Measurements from ENCODE around the gene FAM210A.
"Not testable (repeated sequence)": the region's sequence is repeated elsewhere in the genome, so short reads cannot be mapped to it uniquely, and the experiment has no call there.

- TF ChIP-seq POLR2A (IDR thresholded peaks at IDR 0.05; ENCODE audit: low read length); GATA1 (IDR thresholded peaks at IDR 0.05; ENCODE audit: low read depth, low read length): not testable (repeated sequence)
Measured at GRCh38 chr18:13751599-13751998, 25.2 kb upstream of the FAM210A start.
